Esophagus squamous epithelium (tissue), 4 donors: ENCODE data around the gene MFAP4.

Experiments
- POLR2A ChIP-seq, 4 donors: fragments of 450-650 bp; IDR thresholded peaks; one replicate each; pipeline ENCODE4 v1.6.1; 2017; ENCODE audit warnings: antibody characterized with exemption in 4 of 4, mild to moderate bottlenecking in 4 of 4, moderate library complexity in 3 of 4
- TF ChIP-seq, protein P1 (sequence below), 6 experiments: fragments of 450-650 bp in 4 of 6; fragments of 200-600 bp in 2 of 6; sonication (generic) in 2 of 6; IDR thresholded peaks; one replicate each; pipeline ENCODE4 v1.5.1; 2016 to 2019; ENCODE audit warnings: antibody characterized with exemption in 6 of 6, mild to moderate bottlenecking in 4 of 6, moderate library complexity in 4 of 6

DNA sequence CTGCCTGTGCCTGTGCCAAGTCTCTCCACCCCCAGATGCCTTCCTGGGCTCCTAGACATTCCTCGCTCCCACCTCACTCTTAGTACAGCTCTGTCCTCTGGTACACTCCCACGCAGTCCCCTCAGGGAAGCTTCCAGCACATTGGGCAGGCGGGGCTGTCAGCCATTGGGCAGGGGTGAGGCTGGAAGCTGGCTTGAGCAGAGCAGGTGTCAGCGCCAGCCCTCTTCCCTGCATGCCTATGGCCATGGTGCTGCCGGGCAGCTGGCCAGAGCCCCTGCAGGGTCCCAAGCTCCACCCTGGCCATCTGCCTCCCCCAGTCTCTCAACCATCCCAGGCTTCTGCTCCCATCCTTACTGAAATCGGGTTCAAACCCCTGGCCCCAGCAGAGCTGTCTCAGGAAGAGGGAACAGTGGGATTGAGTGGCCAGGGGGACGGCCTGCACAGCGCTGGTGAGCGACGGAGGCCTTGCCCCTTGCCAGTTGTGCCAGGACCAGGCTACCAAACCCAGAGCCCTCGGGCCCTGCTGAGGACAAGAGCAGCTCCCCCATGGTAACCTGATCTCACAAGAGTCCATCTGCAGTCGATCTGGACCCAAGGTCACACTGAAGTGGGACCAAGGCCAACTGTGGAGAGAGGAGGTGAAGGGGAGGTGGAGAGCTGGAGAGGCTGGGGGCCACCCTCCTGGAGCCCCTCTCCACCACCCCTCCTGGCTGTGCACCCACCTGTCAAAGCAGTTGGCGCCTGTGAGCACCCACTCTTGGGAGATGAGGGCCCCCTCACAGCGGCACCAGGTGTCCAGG is 22.1 kb downstream of the MFAP4 start:
- TF ChIP-seq, protein P1, sequence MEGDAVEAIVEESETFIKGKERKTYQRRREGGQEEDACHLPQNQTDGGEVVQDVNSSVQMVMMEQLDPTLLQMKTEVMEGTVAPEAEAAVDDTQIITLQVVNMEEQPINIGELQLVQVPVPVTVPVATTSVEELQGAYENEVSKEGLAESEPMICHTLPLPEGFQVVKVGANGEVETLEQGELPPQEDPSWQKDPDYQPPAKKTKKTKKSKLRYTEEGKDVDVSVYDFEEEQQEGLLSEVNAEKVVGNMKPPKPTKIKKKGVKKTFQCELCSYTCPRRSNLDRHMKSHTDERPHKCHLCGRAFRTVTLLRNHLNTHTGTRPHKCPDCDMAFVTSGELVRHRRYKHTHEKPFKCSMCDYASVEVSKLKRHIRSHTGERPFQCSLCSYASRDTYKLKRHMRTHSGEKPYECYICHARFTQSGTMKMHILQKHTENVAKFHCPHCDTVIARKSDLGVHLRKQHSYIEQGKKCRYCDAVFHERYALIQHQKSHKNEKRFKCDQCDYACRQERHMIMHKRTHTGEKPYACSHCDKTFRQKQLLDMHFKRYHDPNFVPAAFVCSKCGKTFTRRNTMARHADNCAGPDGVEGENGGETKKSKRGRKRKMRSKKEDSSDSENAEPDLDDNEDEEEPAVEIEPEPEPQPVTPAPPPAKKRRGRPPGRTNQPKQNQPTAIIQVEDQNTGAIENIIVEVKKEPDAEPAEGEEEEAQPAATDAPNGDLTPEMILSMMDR (IDR thresholded peaks at IDR 0.05), result no peak
- no peak for TF ChIP-seq POLR2A (IDR thresholded peaks at IDR 0.05)
